GM12878 (cell line): ENCODE results near the gene SNAI3. TPM values are rescaled to one million over a fixed set of nuclear protein-coding genes. Genes with fewer than 3 reads are reported as not detected.

Experiments used
- ATAC-seq: fragments of 200-7000 bp; cut with Tn5 transposase; 3 replicates; pipeline ENCODE4 v1.9.1; 2020; ENCODE audit warnings: mild to moderate bottlenecking, moderate library complexity
- BruUV-seq: library from RNA; stranded (reverse); fragments of 400-500 nt; replicated peaks from 2 replicates; lab custom pipeline; 2021; lab: Mats Ljungman, UMichigan
- CTCF ChIA-PET: fragments of 300-600 bp; sonication (Branson Sonifier 250); formaldehyde crosslinking; extraction: SDS; loops from one replicate; lab custom pipeline; 2021; ENCODE audit warnings: inconsistent platforms; lab: Yijun Ruan, JAX
- POLR2A ChIA-PET: fragments of 350-600 bp; formaldehyde crosslinking; extraction: SDS; loops from one replicate; lab custom pipeline; 2021; ENCODE audit warnings: inconsistent platforms; lab: Charles Lee
- RAD21 ChIA-PET: fragments of 300-600 bp; sonication (Branson Sonifier 250); formaldehyde crosslinking; loops from one replicate; lab custom pipeline; 2023; ENCODE audit warnings: antibody characterized with exemption; ENCODE audit not compliant: unreplicated experiment; lab: Charles Lee
- SMC1A ChIA-PET: fragments of 300-600 bp; sonication (Branson Sonifier 250); formaldehyde crosslinking; loops from one replicate; lab custom pipeline; 2023; ENCODE audit not compliant: unreplicated experiment, uncharacterized antibody; lab: Charles Lee
- DNase-seq: peaks from one replicate; pipeline ENCODE4 v3.0.0-alpha.2; 2011; ENCODE audit warnings: low read depth, low spot score
- FAIRE-seq: peaks from 3 replicates; lab custom pipeline; 2011; peaks lifted over from hg19 to GRCh38; lab: Jason Lieb, UNC
- H2AFZ ChIP-seq: 2 replicates; pipeline ENCODE4 v1.6.0; 2011; ENCODE audit warnings: low read depth, low read length, control low read depth; ENCODE audit not compliant: control insufficient read depth
- H3K27ac ChIP-seq: 2 replicates; pipeline ENCODE4 v1.5.1; 2011; ENCODE audit warnings: control low read depth; ENCODE audit not compliant: control insufficient read depth, insufficient read depth
- H3K27me3 ChIP-seq, 2 experiments: replicated peaks in 1 of 2; 2 replicates each; pipeline versions ENCODE4 v1.6.0 to v1.6.1; 2011; ENCODE audit warnings: low read length in 1 of 2; ENCODE audit not compliant: control insufficient read depth in 2 of 2, insufficient read depth in 2 of 2
- H3K36me3 ChIP-seq, 2 experiments: 2 replicates each; pipeline ENCODE4 v1.5.1; 2011; ENCODE audit warnings: low read length in 1 of 2; ENCODE audit not compliant: control insufficient read depth in 2 of 2, insufficient read depth in 2 of 2
- H3K4me1 ChIP-seq: 2 replicates; pipeline ENCODE4 v1.6.1; 2011; ENCODE audit warnings: mild to moderate bottlenecking, low read length, moderate library complexity, mixed read lengths; ENCODE audit not compliant: control insufficient read depth, insufficient read depth
- H3K4me2 ChIP-seq: 2 replicates; pipeline ENCODE4 v1.6.0; 2011; ENCODE audit warnings: control low read depth; ENCODE audit not compliant: control insufficient read depth, insufficient read depth
- H3K4me3 ChIP-seq: fragments of 200-600 bp; sonication (generic); 2 replicates; pipeline ENCODE4 v1.5.1; 2016
- H3K79me2 ChIP-seq: 2 replicates; pipeline ENCODE4 v1.6.0; 2011; ENCODE audit warnings: low read length; ENCODE audit not compliant: control insufficient read depth, insufficient read depth
- H3K9ac ChIP-seq: 2 replicates; pipeline ENCODE4 v1.8.0; 2011; ENCODE audit warnings: low read length, control low read depth, mixed read lengths; ENCODE audit not compliant: control insufficient read depth, insufficient read depth
- H3K9me3 ChIP-seq: replicated peaks from 3 replicates; pipeline ENCODE4 v1.5.1; 2011; ENCODE audit warnings: mild to moderate bottlenecking, low read length; ENCODE audit not compliant: control insufficient read depth, insufficient read depth
- H4K20me1 ChIP-seq: 2 replicates; pipeline ENCODE4 v1.6.0; 2011; ENCODE audit not compliant: control insufficient read depth, insufficient read depth
- BCL11A ChIP-seq: IDR thresholded peaks from 2 replicates; pipeline ENCODE4 v1.6.1; 2011; ENCODE audit warnings: low read depth, low read length
- EED ChIP-seq: sonication (generic); IDR thresholded peaks from 2 replicates; pipeline ENCODE4 v1.6.1; 2016; ENCODE audit warnings: antibody characterized with exemption, low read depth
- FOS ChIP-seq: IDR thresholded peaks from 3 replicates; pipeline ENCODE4 v1.6.1; 2011; ENCODE audit warnings: borderline replicate concordance; ENCODE audit not compliant: insufficient read length; ENCODE audit errors: extremely low read depth
- TCF12 ChIP-seq: IDR thresholded peaks from 2 replicates; pipeline ENCODE4 v1.6.1; 2011; ENCODE audit warnings: low read depth, mild to moderate bottlenecking, low read length
- TCF3 ChIP-seq: IDR thresholded peaks from 2 replicates; pipeline ENCODE4 v1.6.1; 2012; ENCODE audit warnings: low read depth, mild to moderate bottlenecking, low read length, borderline replicate concordance; ENCODE audit not compliant: insufficient read depth
- WGBS: methylation state at CpG from one replicate; pipeline ENCODE4 v1.1.6; 2016; ENCODE audit warnings: low lambda C conversion rate; ENCODE audit not compliant: insufficient replicate concordance, insufficient coverage; ENCODE audit errors: missing lambda C conversion rate; 5-methylcytosine and 5-hydroxymethylcytosine counted together
- in situ Hi-C: fragments of 300-500 bp; cut with MboI; formaldehyde crosslinking; loops from 9 replicates; pipeline ENCODE4 v1.14.3; 2018; ENCODE audit warnings: mixed read lengths
- intact Hi-C: fragments of 100-400 bp; cut with micrococcal nuclease; formaldehyde crosslinking; loops from one replicate; pipeline ENCODE4 v1.14.2; 2022; ENCODE audit not compliant: unreplicated experiment
- polyA plus RNA-seq, 11 experiments: library from polyadenylated mRNA; depleted of rRNA in 4 of 11; unstranded in 6 of 11; stranded (reverse) in 5 of 11; fragments of >200 nt; fragmentation: Nextera tagmentation in 4 of 11; fragmentation: Illumina TruSeq in 1 of 11; extraction: Ambion mirVana in 4 of 11; extraction: Trizol in 1 of 11; gene quantifications; 1 replicate in 1 of 11; 2 replicates in 10 of 11; pipeline versions ENCODE4 v1.2.1 to v1.2.3, GENCODE V29; 2011 to 2016; ENCODE audit warnings: inconsistent platforms in 2 of 11, missing spikeins in 2 of 11, low read depth in 1 of 11
- total RNA-seq, 4 experiments: library from RNA; depleted of rRNA in 3 of 4; stranded (reverse); fragments of >200 nt in 3 of 4; fragmentation: Illumina TruSeq in 1 of 4; extraction: Trizol in 1 of 4; gene quantifications; 2 replicates each; pipeline versions ENCODE4 v1.2.1 to v1.2.3, GENCODE V29; 2013 to 2021
- TF ChIP-seq, protein P1 (sequence below): IDR thresholded peaks from 2 replicates; pipeline ENCODE4 v1.6.1; 2011; ENCODE audit warnings: borderline replicate concordance, low read depth, mild to moderate bottlenecking, moderate library complexity, mixed read lengths, low read length; ENCODE audit not compliant: insufficient read depth; ENCODE audit errors: extremely low read length
- TF ChIP-seq, protein P2 (sequence below): fragments of 450-650 bp; IDR thresholded peaks from 2 replicates; pipeline ENCODE4 v1.6.1; 2017; ENCODE audit warnings: antibody characterized with exemption, mild to moderate bottlenecking, moderate library complexity
- TF ChIP-seq, protein P3 (sequence below): fragments of 450-650 bp; IDR thresholded peaks from 2 replicates; pipeline ENCODE4 v1.6.1; 2018; ENCODE audit warnings: borderline replicate concordance, mild to moderate bottlenecking; ENCODE audit not compliant: partially characterized antibody

The SNAI3 gene
- total and polyA plus RNA-seq, 10 of the 15 experiments (the other 5 are each of a cell fraction or from before 2014, with no cell fraction given), result 0.21 to 7.4 (median 3.0) TPM

DNA sequence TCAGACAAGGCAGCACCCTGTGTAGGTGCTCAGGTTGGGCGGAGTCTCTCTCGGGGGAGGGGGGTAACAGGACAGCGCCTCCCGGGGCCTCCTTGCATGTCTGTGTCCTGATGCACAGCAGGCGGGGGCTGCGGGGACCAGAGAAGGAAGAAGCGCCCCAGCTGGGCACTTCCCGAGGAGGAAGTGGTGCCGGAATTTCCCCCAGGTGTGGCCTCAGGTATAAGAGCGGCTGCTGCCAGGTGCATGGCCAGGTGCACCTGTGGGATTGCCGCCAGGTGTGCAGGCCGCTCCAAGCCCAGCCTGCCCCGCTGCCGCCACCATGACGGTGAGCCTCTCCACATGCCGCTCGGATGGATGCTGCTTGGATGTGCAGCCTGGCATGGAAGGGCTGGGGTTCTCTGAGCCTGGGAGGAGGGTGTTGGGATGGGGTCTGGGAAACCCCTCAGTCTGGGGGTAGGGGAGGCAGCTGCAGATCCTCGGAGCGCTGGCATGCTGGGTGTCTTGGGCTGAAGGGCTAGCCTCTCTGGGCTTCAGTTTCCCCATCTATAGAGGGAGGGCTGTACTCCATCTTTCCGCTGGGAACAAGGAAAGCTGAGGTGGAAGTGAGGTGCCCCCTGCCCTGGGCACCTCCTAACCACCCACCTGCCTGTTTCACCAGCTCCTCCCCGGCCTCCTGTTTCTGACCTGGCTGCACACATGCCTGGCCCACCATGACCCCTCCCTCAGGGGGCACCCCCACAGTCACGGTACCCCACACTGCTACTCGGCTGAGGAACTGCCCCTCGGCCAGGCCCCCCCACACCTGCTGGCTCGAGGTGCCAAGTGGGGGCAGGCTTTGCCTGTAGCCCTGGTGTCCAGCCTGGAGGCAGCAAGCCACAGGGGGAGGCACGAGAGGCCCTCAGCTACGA is 47.7 kb downstream of the SNAI3 start, which contains the start of gene IL17C:
TSS of gene IL17C (plus strand) at position 250 of the 908 bp plus-strand sequence. CDS start at position 320, 70 bp downstream.
- ATAC-seq, result no peak
- no peaks in the 10 kb centered on the region; the same call in 2 of the 3 replicates for H3K9me3 ChIP-seq
- intact Hi-C loops, result no loop called here
- H3K4me1 ChIP-seq, result peaks cover 26% of the 10 kb centered on the region
- no peaks in the 10 kb centered on the region for H3K79me2 ChIP-seq
- in situ Hi-C loops, result no loop called here
- no peak for DNase-seq
- ChIA-PET POLR2A (interaction anchor here (0.5 to 1.7 kb wide), 6 partner anchors 10 to 529 kb away, joined by 3 to 6 read pairs (median 4); no protein-coding TSS in a partner anchor), SMC1A (no interaction called here), CTCF (no interaction called here), RAD21 (interaction anchor here (1.5 kb wide), 1 partner anchor 11 kb away, joined by 6 read pairs; no protein-coding TSS in a partner anchor)
- no peak within 1 kb of the TSS for H3K27ac ChIP-seq
- peaks cover 13 to 18% of the 10 kb centered on the region in 2 experiments for H3K27me3 ChIP-seq
- TF ChIP-seq TCF12 (peak; percentile 78), BCL11A (no peak), TCF3 (peak; percentile 74; the same call in 1 of the 2 replicates), EED (no peak), FOS (no peak)
- TF ChIP-seq, protein P1, sequence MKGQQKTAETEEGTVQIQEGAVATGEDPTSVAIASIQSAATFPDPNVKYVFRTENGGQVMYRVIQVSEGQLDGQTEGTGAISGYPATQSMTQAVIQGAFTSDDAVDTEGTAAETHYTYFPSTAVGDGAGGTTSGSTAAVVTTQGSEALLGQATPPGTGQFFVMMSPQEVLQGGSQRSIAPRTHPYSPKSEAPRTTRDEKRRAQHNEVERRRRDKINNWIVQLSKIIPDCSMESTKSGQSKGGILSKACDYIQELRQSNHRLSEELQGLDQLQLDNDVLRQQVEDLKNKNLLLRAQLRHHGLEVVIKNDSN, result no peak
- TF ChIP-seq, protein P2, sequence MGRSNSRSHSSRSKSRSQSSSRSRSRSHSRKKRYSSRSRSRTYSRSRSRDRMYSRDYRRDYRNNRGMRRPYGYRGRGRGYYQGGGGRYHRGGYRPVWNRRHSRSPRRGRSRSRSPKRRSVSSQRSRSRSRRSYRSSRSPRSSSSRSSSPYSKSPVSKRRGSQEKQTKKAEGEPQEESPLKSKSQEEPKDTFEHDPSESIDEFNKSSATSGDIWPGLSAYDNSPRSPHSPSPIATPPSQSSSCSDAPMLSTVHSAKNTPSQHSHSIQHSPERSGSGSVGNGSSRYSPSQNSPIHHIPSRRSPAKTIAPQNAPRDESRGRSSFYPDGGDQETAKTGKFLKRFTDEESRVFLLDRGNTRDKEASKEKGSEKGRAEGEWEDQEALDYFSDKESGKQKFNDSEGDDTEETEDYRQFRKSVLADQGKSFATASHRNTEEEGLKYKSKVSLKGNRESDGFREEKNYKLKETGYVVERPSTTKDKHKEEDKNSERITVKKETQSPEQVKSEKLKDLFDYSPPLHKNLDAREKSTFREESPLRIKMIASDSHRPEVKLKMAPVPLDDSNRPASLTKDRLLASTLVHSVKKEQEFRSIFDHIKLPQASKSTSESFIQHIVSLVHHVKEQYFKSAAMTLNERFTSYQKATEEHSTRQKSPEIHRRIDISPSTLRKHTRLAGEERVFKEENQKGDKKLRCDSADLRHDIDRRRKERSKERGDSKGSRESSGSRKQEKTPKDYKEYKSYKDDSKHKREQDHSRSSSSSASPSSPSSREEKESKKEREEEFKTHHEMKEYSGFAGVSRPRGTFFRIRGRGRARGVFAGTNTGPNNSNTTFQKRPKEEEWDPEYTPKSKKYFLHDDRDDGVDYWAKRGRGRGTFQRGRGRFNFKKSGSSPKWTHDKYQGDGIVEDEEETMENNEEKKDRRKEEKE, result no peak
- TF ChIP-seq, protein P3, sequence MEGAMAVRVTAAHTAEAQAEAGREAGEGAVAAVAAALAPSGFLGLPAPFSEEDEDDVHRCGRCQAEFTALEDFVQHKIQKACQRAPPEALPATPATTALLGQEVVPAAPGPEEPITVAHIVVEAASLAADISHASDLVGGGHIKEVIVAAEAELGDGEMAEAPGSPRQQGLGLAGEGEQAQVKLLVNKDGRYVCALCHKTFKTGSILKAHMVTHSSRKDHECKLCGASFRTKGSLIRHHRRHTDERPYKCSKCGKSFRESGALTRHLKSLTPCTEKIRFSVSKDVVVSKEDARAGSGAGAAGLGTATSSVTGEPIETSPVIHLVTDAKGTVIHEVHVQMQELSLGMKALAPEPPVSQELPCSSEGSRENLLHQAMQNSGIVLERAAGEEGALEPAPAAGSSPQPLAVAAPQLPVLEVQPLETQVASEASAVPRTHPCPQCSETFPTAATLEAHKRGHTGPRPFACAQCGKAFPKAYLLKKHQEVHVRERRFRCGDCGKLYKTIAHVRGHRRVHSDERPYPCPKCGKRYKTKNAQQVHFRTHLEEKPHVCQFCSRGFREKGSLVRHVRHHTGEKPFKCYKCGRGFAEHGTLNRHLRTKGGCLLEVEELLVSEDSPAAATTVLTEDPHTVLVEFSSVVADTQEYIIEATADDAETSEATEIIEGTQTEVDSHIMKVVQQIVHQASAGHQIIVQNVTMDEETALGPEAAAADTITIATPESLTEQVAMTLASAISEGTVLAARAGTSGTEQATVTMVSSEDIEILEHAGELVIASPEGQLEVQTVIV, result no peak
- H3K4me3 ChIP-seq, result no peak within 1 kb of the TSS
- peak within 1 kb of the TSS; percentile 13; the same call in 1 of the 2 replicates for H3K4me2 ChIP-seq
- FAIRE-seq, result no peak
- H2AFZ ChIP-seq, result no peak within 1 kb of the TSS
- H3K9ac ChIP-seq, result no peak within 1 kb of the TSS
- 9% methylated on average over 26 of the region's 27 CpGs for WGBS
- H4K20me1 ChIP-seq, result no peaks in the 10 kb centered on the region; the same call in 1 of the 2 replicates
- no peaks in the 10 kb centered on the region for H3K36me3 ChIP-seq
- BruUV-seq, result no TSS peak
